GM21390 (cell line): Measurements from ENCODE around the gene RER1.

Source experiments
- ATAC-seq: cut with Tn5 transposase; IDR thresholded peaks from one replicate; pipeline ENCODE4 v1.9.1; 2021; ENCODE audit not compliant: unreplicated experiment

The RER1 gene

GRCh38 chr1:2388004-2388913, 3.4 kb upstream of the RER1 start:
- no peak for ATAC-seq

- no peak for ATAC-seq
Measured at GRCh38 chr1:2389644-2390043, 2.0 kb upstream of the RER1 start.

DNA sequence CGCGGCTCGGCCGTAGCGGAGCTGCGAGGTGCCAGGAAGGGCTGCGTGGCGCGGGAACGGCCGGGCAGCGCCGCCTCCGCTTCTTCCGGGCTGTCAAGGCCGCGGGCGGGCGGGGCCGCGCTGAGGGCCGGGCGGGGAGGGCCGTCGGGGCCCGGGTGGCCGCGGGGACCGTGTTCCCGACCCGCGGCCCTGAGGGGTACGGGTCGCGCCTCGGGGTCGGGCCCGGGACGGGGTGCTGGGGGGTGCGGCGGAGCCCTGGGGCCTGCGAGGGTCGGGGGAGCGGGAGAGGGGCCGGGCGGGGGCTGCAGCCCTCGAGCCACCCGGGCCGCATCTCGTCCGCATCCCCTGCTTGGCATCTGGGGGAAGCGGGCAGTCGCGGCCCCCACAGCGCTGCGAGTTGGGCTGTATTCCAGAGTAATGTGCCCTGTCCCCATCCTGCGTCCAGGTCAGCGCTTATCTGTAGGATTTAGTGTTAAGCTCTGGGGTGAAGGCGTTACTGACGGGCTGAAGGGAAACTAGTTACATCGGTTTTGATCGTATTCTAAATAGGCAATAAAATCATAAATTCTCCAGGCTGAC, 379 bp downstream of the RER1 start:
- peak; percentile 30 for ATAC-seq

DNA sequence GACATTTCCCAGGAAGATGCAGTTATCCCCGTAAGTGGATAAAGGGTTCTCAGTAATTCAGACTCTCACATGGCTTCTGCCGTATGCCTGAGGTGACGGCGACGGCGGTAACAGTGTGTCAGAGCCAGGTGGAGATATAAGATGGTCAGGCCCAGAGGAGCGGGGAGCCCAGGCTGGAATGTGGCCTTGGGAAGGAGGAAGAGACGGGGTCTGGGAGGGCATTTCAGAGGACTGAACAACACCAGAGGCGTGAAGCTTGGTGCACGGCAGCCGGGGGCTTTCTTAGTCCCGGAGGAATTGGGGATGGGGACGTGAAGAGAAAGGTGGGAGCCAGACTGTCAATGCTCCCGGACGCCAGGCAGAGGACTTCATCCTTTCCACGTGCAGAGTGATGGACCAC, 1.0 kb downstream of the RER1 start:
- ATAC-seq: no peak

DNA sequence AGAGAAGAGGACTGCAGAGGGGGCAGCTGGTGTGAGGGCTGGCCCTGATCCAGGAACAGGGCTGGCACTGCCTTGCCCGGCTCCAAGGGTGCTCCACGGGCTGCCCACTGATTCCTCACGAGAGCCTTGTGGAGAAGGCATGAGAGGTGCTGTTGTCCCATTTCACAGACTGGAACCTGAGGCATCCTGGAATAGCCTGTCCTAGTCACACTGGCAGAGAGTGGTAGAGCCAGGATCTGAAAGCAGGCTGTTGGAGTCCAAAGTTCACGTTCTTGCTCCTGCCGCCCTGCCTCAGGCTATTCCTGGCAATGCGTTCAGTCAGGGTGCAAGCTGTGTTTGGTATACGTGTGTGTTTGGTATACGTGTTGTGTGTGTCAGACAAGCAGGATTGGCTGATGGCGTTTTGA, 1.8 kb downstream of the RER1 start:
- no peak for ATAC-seq

DNA sequence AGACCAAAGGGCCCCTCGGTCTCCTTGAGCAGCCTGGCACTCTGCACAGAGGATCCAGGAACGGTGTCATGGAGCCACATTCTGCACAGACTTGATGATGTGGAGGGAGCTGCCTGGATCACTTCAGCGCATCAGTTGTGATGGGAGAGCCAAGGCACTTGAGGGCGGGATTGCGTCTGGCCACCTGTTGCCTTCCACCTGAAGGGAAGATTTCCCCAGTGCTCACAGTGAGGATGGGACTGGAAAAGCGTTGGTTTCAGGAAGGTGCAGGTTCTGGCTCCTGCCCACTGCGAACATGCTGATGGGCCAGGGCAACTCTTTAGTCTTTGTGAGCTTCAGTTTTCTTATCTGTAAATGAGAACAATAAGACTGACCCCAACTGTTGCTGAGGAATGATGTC, 2.6 kb downstream of the RER1 start:
- ATAC-seq: no peak

DNA sequence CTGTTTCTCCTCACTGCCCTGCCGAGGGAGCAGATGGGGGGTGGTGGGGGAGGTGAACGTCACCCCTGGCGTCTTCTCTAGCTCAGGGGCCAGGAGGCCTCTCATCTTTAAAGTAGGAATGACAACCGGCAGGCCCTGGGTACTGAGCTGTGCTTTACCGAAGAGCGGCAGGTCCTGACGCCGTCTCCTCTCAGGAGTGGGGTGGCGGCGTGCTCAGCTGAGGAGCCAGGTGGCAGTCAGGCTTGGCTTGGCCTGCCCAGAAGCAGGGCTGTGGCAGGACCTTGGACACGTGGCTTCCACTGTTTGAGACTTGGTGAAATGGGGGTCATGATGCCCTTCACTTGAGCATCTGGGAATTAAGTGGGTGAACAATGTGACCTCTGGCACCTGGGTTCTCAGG, 3.1 kb downstream of the RER1 start:
- ATAC-seq: no peak

- no peak for ATAC-seq
Measured at GRCh38 chr1:2395245-2395644, 3.6 kb downstream of the RER1 start.

- ATAC-seq: no peak
Measured at GRCh38 chr1:2396059-2396458, 4.4 kb downstream of the RER1 start.

- no peak for ATAC-seq
Measured at GRCh38 chr1:2396476-2396875, 4.8 kb downstream of the RER1 start.

- ATAC-seq: no peak
Measured at GRCh38 chr1:2397007-2397679, 5.5 kb downstream of the RER1 start.

DNA sequence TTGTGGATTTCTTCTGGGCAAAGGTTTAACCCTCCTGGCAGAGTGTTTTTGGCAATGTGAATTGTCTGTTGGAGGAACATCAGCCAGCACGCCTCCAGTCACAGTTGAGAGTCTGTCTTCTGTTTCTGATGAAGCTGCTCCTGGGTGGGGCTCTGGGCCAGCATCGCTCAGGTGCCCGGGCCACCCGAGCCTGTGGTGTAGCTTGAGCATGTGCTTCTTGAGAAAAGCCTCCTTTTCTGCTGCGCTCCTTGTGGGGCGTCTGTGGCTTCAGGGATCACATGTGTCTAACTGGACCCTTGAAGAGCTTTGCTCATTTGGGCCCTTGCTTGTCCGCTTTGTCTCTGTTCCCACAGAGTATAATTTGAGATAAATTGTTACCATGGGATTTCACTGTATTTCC, 7.2 kb downstream of the RER1 start:
- ATAC-seq: no peak

DNA sequence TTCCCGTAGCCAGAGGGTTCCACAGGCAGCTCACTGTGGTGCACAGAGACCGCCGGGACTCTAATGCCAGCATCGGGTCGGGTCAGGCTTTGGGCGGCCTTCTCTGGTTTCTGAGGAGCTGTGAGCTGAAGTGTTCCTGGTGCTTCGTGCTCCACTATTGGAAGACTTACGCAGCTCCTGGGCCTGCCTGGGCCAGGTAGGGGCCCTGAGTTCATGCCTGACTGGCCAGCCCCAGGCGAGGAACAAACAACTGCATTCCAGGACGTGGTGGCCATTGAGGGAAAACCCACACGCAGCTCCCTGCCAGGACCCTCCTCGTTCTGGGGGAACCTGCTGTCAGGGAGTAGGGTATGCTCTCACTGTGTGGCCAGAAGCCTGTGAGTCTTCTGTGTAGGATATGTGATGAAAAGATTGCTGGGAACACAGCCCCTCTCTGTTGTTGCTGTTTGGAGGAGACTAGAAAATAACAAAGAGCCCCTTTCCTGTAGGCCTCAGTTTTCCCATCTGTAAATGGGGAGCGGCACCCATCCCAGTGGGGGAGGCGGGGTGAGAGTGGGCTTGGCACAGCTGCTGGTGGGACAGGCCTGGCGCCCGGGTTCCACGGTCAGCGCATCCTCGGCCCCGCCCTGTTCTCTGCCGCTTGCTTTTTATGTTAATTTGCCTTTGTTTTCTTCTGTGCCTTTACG, 8.4 kb downstream of the RER1 start:
- ATAC-seq: no peak

DNA sequence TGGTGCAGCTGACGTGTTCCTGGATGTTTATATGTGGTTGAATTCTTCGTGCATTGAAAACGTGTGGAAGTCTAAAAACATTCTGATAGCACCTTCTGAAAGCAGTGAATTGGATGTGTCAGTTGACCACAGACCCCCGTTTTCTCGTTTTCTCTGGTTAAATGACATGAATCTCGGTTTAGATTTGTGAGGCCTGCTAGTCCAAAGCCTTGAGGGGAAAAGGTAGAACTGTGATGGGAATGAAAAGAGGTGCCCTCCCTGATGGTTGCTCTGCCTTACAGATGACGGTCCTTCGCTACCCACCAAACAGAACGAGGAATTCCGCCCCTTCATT, 8.9 kb downstream of the RER1 start:
- no peak for ATAC-seq

GRCh38 chr1:2400950-2401649, 9.5 kb downstream of the RER1 start:
- no peak for ATAC-seq

DNA sequence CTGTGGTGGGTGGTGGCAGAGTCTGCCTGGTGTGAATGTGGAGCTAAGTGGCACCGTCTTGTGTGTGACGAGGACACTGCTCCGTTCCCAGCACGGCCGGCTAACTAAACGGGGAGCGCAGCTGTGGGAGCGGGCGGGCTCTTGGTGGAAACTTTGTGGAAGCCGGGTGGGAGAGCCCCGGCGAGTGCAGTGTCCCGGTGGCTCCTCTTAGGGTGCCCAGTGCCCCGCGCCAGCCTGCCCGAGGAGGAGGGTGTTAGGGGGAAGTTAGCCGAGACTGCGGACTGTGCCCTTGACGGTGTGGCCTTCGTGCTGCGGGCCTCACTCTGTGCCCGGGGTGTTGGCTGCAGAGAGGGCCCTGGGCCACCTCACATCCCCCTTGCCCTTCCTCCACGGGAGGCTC, 10.8 kb downstream of the RER1 start:
- no peak for ATAC-seq

- no peak for ATAC-seq
Measured at GRCh38 chr1:2403273-2403672, 11.6 kb downstream of the RER1 start.

DNA sequence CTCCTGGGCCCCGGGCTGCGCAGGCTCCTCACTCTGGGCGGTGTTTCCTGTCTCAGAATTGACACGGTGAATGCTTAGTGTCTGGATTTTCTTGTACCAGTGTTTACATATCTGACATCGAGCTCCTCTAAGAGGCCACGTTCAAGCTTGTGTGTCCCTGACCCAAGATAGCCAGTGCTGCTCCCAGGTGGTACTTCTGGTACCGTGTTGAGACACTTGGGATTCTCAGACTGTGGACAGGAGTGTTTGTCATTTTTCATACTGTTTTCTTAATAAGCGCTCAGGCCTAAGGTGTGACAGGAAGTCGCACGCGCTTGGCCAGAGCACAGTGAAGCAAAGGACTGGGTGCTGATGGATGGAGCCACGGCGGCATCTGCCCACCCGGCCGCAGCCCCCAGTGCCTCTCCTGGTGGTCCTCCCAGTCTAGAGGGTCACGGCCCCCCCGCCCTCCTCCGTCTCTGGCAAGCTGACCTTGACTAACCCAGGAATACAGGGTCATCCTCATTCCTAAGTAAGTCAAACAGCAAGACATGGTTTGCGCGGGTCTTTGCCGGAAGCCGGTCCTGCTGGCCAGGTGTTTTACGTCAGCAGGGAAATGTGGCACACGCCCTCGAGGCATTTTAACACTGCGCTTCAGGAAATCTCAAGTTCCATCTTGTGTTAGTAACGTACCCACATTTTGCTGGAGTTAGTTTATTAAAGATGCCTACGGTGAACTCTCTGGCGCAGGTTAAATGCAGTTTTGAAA, 12.7 kb downstream of the RER1 start:
- no peak for ATAC-seq

- no peak for ATAC-seq
Measured at GRCh38 chr1:2404890-2405511, 13.4 kb downstream of the RER1 start.
